ENCODE results near the gene TTBK2. TPM values are rescaled to one million over a fixed set of nuclear protein-coding genes. Genes with fewer than 3 reads are reported as not detected.
A peak's percentile ranks its signal among the peaks of the same experiment; 100 is the strongest.
"Not testable (repeated sequence)": the region's sequence is repeated elsewhere in the genome, so short reads cannot be mapped to it uniquely, and the experiment has no call there.

The TTBK2 gene
- total RNA-seq, 1 experiment from 2014 or later = 3.1 TPM

DNA sequence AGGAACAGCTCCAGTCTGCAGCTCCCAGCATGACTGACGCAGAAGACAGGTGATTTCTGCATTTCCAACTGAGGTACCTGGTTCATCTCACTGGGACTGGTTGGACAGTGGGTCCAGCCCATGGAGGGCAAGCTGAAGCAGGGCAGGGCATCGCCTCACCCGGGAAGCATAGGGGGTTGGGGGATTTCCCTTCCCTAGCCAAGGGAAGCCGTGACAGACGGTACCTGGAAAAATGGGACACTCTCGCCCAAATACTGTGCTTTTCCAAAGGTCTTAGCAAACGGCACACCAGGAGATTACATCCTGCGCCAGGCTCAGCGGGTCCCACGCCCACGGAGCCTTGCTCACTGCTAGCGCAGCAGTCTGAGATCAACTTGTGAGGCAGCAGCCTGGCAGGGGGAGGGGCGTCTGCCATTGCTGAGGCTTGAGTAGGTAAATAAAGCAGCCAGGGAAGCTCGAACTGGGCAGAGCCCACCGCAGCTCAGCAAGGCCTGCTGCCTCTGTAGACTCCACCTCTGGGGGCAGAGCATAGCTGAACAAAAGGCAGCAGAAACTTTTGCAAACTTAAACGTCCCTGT is 156.3 kb downstream of the TTBK2 start:
- not testable (repeated sequence) for DNase-seq (ENCODE audit: low read depth)

GRCh38 chr15:42761813-42762212 is 158.8 kb downstream of the TTBK2 start:
- not testable (repeated sequence) for DNase-seq (ENCODE audit: low read depth)

GRCh38 chr15:42760759-42761158 is 159.8 kb downstream of the TTBK2 start:
- no peak for DNase-seq (ENCODE audit: low read depth)

- no peak for DNase-seq (ENCODE audit: low read depth)
Measured at GRCh38 chr15:42759093-42759492, 161.5 kb downstream of the TTBK2 start.

DNA sequence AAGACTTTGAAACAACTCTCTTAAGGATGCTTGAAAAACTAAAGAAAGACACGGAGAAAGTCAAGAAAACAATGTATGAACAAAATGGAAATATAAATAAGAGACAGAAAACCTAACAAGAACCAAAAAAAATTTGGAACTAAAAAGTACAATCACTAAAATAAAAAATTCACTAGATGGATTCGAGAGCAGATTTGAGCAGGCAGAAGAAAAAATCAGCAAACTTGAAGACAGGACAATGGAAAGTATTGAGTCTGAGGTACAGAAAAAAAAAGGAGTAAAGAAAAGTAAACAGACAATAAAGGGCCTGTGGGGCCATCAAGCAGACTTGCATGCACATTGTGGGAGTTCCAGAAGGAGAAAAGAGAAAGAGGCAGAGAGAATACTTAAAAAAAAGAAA is 170.3 kb downstream of the TTBK2 start:
- DNase-seq (ENCODE audit: low read depth) = no peak

GRCh38 chr15:42749266-42749665 is 171.3 kb downstream of the TTBK2 start:
- DNase-seq (ENCODE audit: low read depth) = no peak

DNA sequence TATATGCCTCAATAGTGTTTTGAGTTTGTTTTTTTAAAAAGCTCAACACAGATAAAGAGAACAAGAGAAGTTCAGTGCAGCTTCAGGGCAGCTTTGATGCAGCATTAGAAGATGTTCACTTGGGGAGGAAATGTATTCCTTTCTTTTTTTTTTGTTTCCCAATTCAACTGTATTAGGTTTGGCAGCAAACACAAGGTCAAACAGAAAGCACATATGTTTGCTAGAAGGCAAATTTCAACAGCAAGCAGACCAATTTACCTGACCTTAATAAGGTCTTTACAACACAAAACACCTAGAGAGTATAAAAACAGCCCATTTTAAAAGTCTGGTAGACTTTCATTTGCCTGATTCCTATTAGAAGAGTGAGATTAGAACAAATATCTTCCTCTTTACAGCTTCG is 176.4 kb downstream of the TTBK2 start:
- DNase-seq (ENCODE audit: low read depth) = no peak

GRCh38 chr15:42742149-42742548 is 178.4 kb downstream of the TTBK2 start:
- no peak for DNase-seq (ENCODE audit: low read depth)

DNA sequence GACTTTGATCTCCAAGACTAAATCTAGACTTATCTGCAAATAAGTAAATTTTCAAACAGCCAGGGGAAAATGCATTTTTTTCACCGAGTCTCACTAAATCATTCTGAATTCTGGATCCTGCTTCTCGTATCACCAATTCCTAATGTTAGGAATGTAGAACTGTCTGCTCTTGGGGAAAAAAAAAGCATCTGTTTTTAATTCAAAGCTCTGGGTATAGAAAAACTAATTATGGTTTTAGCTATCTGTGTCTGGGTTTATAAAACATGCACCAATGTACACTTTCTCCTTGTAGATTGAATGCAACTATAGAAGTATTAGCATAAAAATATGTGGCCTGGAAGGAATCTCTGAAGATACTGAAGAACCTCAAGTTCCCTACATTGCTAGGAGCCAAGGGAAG is 178.9 kb downstream of the TTBK2 start:
- no peak for DNase-seq (ENCODE audit: low read depth)

- DNase-seq (ENCODE audit: low read depth) = peak; percentile 46
Measured at GRCh38 chr15:42737529-42738328, 182.8 kb downstream of the TTBK2 start.

DNA sequence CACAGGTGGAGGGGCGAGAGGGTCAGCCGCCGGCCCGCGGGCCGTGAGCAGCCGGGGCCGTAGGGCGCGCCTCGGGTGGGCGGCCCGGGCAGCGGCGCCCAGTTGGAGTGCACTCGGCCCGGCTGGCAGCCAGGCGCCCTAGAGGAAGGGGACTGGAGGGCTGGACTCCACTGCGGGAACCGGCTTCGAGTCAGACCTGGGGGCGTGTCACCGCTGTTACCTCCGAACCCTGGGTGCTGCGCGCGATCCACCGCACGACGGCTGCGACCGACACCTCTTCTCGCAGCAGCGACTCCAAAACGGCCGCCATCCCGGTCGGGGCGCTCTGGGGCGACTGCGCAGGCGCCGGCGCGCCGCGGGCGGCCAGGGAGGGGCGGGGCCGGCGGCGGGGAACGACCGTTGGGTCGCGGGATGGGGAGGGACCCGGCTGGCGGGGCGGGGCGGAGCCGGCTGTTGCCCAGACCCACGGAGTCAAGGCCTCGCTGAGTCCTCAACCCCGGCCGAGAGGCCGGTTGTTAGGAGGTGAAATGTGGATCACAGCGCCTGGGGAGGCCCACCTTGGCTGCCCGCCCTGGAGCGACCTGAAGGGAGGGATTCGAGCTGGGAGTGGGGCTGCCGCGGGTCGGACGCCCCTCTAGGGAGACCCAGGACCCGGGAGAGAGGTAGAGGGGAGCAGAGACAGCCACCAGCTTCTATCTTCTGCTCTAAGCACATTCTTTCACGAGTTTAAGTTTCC is 183.6 kb downstream of the TTBK2 start, which contains the start of gene CDAN1:
Gene CDAN1 (minus strand): TSS at position 336 of the 736 bp plus-strand sequence. CDS start 26 bp downstream, at position 310.
- DNase-seq (ENCODE audit: low read depth) = peak; percentile 70

GRCh38 chr15:42736178-42736792 is 184.3 kb downstream of the TTBK2 start:
- no peak for DNase-seq (ENCODE audit: low read depth)

- DNase-seq (ENCODE audit: low read depth) = no peak
Measured at GRCh38 chr15:42735382-42736165, 185.0 kb downstream of the TTBK2 start.

DNA sequence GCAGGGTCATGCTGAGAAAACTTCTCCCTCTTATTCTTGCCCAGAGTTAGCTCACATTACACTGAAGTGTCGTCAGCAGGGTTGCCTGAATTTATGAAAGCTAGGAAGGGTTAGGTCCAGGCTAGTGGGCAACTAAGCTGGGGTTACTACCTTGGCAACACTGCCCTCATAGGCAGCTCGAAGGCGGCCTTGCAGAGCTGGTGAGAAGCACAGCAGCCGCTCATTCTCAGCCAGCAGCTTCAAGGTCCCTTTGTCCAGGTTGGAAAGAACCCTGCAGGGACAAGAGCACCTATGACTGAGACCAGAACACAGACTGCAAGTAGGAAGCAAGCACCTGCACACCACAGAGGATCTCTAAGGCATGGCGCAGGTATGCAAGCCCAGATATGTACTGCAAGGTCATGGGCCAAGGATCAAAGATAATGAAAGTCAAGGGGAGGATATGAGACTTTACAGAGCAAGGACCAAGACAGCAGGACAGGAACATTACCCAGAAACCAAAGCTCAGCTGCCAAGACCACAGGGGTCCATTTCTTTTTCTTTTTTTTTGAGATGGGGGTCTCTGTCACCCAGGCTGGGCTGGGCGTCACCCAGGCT is 186.4 kb downstream of the TTBK2 start:
- no peak for DNase-seq (ENCODE audit: low read depth)

GRCh38 chr15:42733027-42733426 is 187.6 kb downstream of the TTBK2 start:
- DNase-seq (ENCODE audit: low read depth) = no peak

DNA sequence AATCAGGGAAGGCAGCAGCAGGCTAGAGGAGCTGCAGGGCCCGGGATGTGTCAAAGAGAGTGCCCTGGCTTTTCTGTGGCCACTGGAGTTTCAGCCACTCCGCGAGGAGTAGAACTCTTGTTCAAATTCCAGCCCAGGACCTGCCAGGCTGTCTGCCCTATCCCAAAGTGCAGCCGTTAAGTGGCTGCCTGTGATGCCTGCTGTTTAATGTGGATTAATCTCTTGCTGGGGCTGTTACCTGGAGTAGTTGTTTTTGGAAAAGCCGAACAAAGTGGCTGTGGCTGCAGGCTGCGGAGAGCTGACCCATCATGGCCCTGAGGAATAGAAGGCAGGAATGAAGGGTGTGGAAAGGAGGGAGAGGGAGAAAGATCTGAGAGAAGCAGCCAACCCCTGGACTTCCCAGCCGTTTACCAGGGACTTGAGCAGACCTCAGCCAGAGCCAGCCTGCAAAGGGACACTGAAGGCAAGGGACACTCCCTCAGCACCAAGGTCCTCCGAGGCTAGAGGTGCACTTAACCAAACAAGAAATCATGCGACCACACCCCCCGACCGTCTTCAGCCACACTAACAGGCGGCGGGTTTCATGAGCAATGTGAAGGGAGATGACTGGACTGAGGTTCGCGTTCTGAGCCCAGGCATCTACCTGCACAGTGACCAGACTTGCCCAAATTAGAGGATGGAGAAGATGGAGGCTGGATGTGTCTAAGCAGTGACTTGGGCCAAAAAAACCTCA is 188.3 kb downstream of the TTBK2 start:
- DNase-seq (ENCODE audit: low read depth) = no peak

- no peak for DNase-seq (ENCODE audit: low read depth)
Measured at GRCh38 chr15:42731461-42731860, 189.1 kb downstream of the TTBK2 start.

- DNase-seq (ENCODE audit: low read depth) = no peak
Measured at GRCh38 chr15:42730536-42730935, 190.0 kb downstream of the TTBK2 start.

DNA sequence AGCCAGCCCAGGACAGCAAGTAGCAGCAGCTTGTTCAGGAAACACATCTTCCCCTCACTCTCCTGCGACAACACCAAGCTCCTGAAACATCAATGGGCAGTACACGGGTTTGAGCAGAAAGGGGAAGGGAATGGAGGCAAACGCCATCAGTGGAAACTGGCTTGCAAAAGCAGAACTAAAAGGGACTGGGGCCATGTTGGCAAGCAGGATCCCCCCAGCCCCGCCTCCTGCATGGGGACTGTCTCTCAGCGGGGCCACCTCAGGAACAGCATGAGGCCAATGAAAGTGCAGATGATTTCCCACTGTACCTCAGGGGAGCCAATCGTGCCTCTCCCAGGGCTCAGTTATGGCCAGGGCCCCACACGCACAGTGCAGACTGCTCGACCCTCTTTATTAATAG is 190.4 kb downstream of the TTBK2 start:
- no peak for DNase-seq (ENCODE audit: low read depth)

DNA sequence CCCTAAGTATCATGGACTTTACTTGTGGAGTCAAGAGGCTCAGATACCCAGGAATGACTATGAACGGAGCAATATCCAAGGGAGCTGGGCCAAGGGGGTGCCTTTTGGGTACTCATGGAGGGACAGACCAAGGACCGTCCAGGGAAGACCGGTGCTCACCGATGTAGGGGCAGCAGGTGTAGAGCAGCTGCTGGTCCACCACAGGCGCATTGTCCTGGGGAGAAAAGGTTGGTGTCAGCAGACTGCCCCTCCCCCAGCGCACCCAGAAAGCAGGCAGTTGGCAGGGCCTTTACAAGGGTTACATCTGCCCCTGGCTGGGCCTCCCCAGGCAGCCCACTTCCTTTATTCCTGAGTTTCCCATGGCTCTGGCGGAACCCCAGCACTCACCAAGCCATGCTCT is 191.2 kb downstream of the TTBK2 start:
- DNase-seq (ENCODE audit: low read depth) = no peak

Data from HT1080 (cell line).